HL-60 (cell line): ENCODE measurements around the gene COL20A1.

Source experiments
- CTCF ChIP-seq: IDR thresholded peaks from one replicate; pipeline ENCODE4 v1.5.1; 2011; ENCODE audit warnings: low read length, control low read depth, inconsistent platforms; ENCODE audit not compliant: insufficient read depth
- POLR2AphosphoS5 ChIP-seq: IDR thresholded peaks from 2 replicates; pipeline ENCODE4 v1.6.1; 2012; ENCODE audit warnings: low read depth
- REST ChIP-seq: IDR thresholded peaks from 2 replicates; pipeline ENCODE4 v1.6.1; 2012; ENCODE audit warnings: low read depth; ENCODE audit not compliant: insufficient replicate concordance

DNA sequence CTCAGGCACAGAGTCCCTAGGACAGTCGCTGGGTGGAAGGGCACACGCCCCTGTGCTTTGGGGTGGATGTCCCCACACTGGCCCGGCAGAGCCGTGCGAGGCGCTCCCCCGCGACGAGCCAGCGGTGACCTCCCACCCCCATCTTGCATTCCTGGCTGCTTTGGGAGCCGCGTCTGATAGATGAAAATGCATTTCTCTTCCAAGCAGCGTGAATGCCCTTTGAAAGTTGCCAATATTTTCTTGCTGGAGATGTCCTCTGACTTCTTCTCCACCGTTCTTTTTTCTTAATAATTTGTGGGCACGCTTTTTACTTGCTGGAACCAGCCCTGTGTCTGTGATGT, 29.9 kb downstream of the COL20A1 start:
- TF ChIP-seq POLR2AphosphoS5 (no peak), REST (no peak), CTCF (no peak)
